Measurements from ENCODE around the gene LY6G6C.
"Not testable (repeated sequence)": the region's sequence is repeated elsewhere in the genome, so short reads cannot be mapped to it uniquely, and the experiment has no call there.

LY6G6C gene

GRCh38 chr6:31715022-31715958 is 6.3 kb downstream of the LY6G6C start, which contains the start of gene LY6G6D:
Gene LY6G6D, plus strand, starts transcription at chr6:31715348. Its CDS starts 8 bp downstream, at chr6:31715356.
- no peaks in the 10 kb centered on the region for H3K27me3 ChIP-seq (replicated peaks; ENCODE audit: control insufficient read depth, insufficient read depth, low read length, poor library complexity, severe bottlenecking)
- H3K4me1 ChIP-seq (ENCODE audit: control insufficient read depth, insufficient read depth, low read length, poor library complexity, severe bottlenecking) = peaks cover 3% of the 10 kb centered on the region
- no peak within 1 kb of the TSS for H3K4me3 ChIP-seq (ENCODE audit: insufficient read depth, low read depth, low read length, poor library complexity, severe bottlenecking)
- no peaks in the 10 kb centered on the region for H3K36me3 ChIP-seq (ENCODE audit: control insufficient read depth, insufficient read depth, low read length)
- no peaks in the 10 kb centered on the region for H3K9me3 ChIP-seq (ENCODE audit: control insufficient read depth, low read length)
- H3K27ac ChIP-seq (ENCODE audit: insufficient read depth, low read length, poor library complexity, severe bottlenecking) = no peak within 1 kb of the TSS
- DNase-seq = no peak

- no peak overlapping the region for H3K27ac ChIP-seq (ENCODE audit: insufficient read depth, low read length, poor library complexity, severe bottlenecking)
- H3K4me3 ChIP-seq (ENCODE audit: insufficient read depth, low read depth, low read length, poor library complexity, severe bottlenecking) = no peak overlapping the region
- no peaks in the 10 kb centered on the region for H3K36me3 ChIP-seq (ENCODE audit: control insufficient read depth, insufficient read depth, low read length)
- H3K27me3 ChIP-seq (replicated peaks; ENCODE audit: control insufficient read depth, insufficient read depth, low read length, poor library complexity, severe bottlenecking) = no peaks in the 10 kb centered on the region
- H3K4me1 ChIP-seq (ENCODE audit: control insufficient read depth, insufficient read depth, low read length, poor library complexity, severe bottlenecking) = peaks cover 3% of the 10 kb centered on the region
- H3K9me3 ChIP-seq (ENCODE audit: control insufficient read depth, low read length) = no peaks in the 10 kb centered on the region
- no peak for DNase-seq
Measured at GRCh38 chr6:31713991-31714684, 7.4 kb downstream of the LY6G6C start.

GRCh38 chr6:31713465-31713864 is 8.1 kb downstream of the LY6G6C start:
- no peak overlapping the region for H3K4me3 ChIP-seq (ENCODE audit: insufficient read depth, low read depth, low read length, poor library complexity, severe bottlenecking)
- H3K9me3 ChIP-seq (ENCODE audit: control insufficient read depth, low read length) = no peaks in the 10 kb centered on the region
- H3K36me3 ChIP-seq (ENCODE audit: control insufficient read depth, insufficient read depth, low read length) = no peaks in the 10 kb centered on the region
- no peak for DNase-seq
- H3K27me3 ChIP-seq (replicated peaks; ENCODE audit: control insufficient read depth, insufficient read depth, low read length, poor library complexity, severe bottlenecking) = no peaks in the 10 kb centered on the region
- H3K4me1 ChIP-seq (ENCODE audit: control insufficient read depth, insufficient read depth, low read length, poor library complexity, severe bottlenecking) = peaks cover 3% of the 10 kb centered on the region
- no peak overlapping the region for H3K27ac ChIP-seq (ENCODE audit: insufficient read depth, low read length, poor library complexity, severe bottlenecking)

- H3K4me3 ChIP-seq (ENCODE audit: insufficient read depth, low read depth, low read length, poor library complexity, severe bottlenecking) = no peak overlapping the region
- H3K27ac ChIP-seq (ENCODE audit: insufficient read depth, low read length, poor library complexity, severe bottlenecking) = no peak overlapping the region
- no peak for DNase-seq
- no peaks in the 10 kb centered on the region for H3K9me3 ChIP-seq (ENCODE audit: control insufficient read depth, low read length)
- H3K27me3 ChIP-seq (replicated peaks; ENCODE audit: control insufficient read depth, insufficient read depth, low read length, poor library complexity, severe bottlenecking) = no peaks in the 10 kb centered on the region
- peaks cover 3% of the 10 kb centered on the region for H3K4me1 ChIP-seq (ENCODE audit: control insufficient read depth, insufficient read depth, low read length, poor library complexity, severe bottlenecking)
- H3K36me3 ChIP-seq (ENCODE audit: control insufficient read depth, insufficient read depth, low read length) = no peaks in the 10 kb centered on the region
Measured at GRCh38 chr6:31712296-31712695, 9.2 kb downstream of the LY6G6C start.

- Histone ChIP-seq H3K36me3 (ENCODE audit: control insufficient read depth, insufficient read depth, low read length) (no peaks in the 10 kb centered on the region), H3K9me3 (ENCODE audit: control insufficient read depth, low read length) (no peaks in the 10 kb centered on the region), H3K27ac (ENCODE audit: insufficient read depth, low read length, poor library complexity, severe bottlenecking) (no peak overlapping the region), H3K4me1 (ENCODE audit: control insufficient read depth, insufficient read depth, low read length, poor library complexity, severe bottlenecking) (peaks cover 3% of the 10 kb centered on the region), H3K4me3 (ENCODE audit: insufficient read depth, low read depth, low read length, poor library complexity, severe bottlenecking) (no peak overlapping the region), H3K27me3 (replicated peaks; ENCODE audit: control insufficient read depth, insufficient read depth, low read length, poor library complexity, severe bottlenecking) (no peaks in the 10 kb centered on the region)
- no peak for DNase-seq
Measured at GRCh38 chr6:31711233-31711632, 10.3 kb downstream of the LY6G6C start.

- Histone ChIP-seq H3K4me1 (ENCODE audit: control insufficient read depth, insufficient read depth, low read length, poor library complexity, severe bottlenecking) (peaks cover 3% of the 10 kb centered on the region), H3K9me3 (ENCODE audit: control insufficient read depth, low read length) (no peaks in the 10 kb centered on the region), H3K27me3 (replicated peaks; ENCODE audit: control insufficient read depth, insufficient read depth, low read length, poor library complexity, severe bottlenecking) (no peaks in the 10 kb centered on the region), H3K27ac (ENCODE audit: insufficient read depth, low read length, poor library complexity, severe bottlenecking) (no peak overlapping the region), H3K36me3 (ENCODE audit: control insufficient read depth, insufficient read depth, low read length) (no peaks in the 10 kb centered on the region), H3K4me3 (ENCODE audit: insufficient read depth, low read depth, low read length, poor library complexity, severe bottlenecking) (no peak overlapping the region)
- DNase-seq = no peak
Measured at GRCh38 chr6:31710523-31711219, 10.9 kb downstream of the LY6G6C start.

- not testable (repeated sequence) for DNase-seq; H3K27me3 ChIP-seq (replicated peaks; ENCODE audit: control insufficient read depth, insufficient read depth, low read length, poor library complexity, severe bottlenecking); H3K27ac ChIP-seq (ENCODE audit: insufficient read depth, low read length, poor library complexity, severe bottlenecking); H3K4me1 ChIP-seq (ENCODE audit: control insufficient read depth, insufficient read depth, low read length, poor library complexity, severe bottlenecking); H3K9me3 ChIP-seq (ENCODE audit: control insufficient read depth, low read length); H3K4me3 ChIP-seq (ENCODE audit: insufficient read depth, low read depth, low read length, poor library complexity, severe bottlenecking); H3K36me3 ChIP-seq (ENCODE audit: control insufficient read depth, insufficient read depth, low read length)
Measured at GRCh38 chr6:31709157-31709556, 12.4 kb downstream of the LY6G6C start.

GRCh38 chr6:31708224-31708623 is 13.3 kb downstream of the LY6G6C start:
- no peak for DNase-seq
- Histone ChIP-seq H3K27ac (ENCODE audit: insufficient read depth, low read length, poor library complexity, severe bottlenecking) (no peak overlapping the region), H3K27me3 (replicated peaks; ENCODE audit: control insufficient read depth, insufficient read depth, low read length, poor library complexity, severe bottlenecking) (no peaks in the 10 kb centered on the region), H3K36me3 (ENCODE audit: control insufficient read depth, insufficient read depth, low read length) (no peaks in the 10 kb centered on the region), H3K9me3 (ENCODE audit: control insufficient read depth, low read length) (no peaks in the 10 kb centered on the region), H3K4me3 (ENCODE audit: insufficient read depth, low read depth, low read length, poor library complexity, severe bottlenecking) (no peak overlapping the region), H3K4me1 (ENCODE audit: control insufficient read depth, insufficient read depth, low read length, poor library complexity, severe bottlenecking) (peaks cover 3% of the 10 kb centered on the region)

- H3K27ac ChIP-seq (ENCODE audit: insufficient read depth, low read length, poor library complexity, severe bottlenecking) = no peak overlapping the region
- DNase-seq = no peak
- no peaks in the 10 kb centered on the region for H3K36me3 ChIP-seq (ENCODE audit: control insufficient read depth, insufficient read depth, low read length)
- H3K4me3 ChIP-seq (ENCODE audit: insufficient read depth, low read depth, low read length, poor library complexity, severe bottlenecking) = no peak overlapping the region
- no peaks in the 10 kb centered on the region for H3K27me3 ChIP-seq (replicated peaks; ENCODE audit: control insufficient read depth, insufficient read depth, low read length, poor library complexity, severe bottlenecking)
- no peaks in the 10 kb centered on the region for H3K9me3 ChIP-seq (ENCODE audit: control insufficient read depth, low read length)
- peaks cover 3% of the 10 kb centered on the region for H3K4me1 ChIP-seq (ENCODE audit: control insufficient read depth, insufficient read depth, low read length, poor library complexity, severe bottlenecking)
Measured at GRCh38 chr6:31707701-31708100, 13.8 kb downstream of the LY6G6C start.
